HG03097 (cell line): ENCODE measurements around the gene R3HDM2.
A peak's percentile ranks its signal among the peaks of the same experiment; 100 is the strongest.

Experiments
- ATAC-seq: cut with Tn5 transposase; IDR thresholded peaks from one replicate; pipeline ENCODE4 v1.9.1; 2021; ENCODE audit not compliant: unreplicated experiment, low FRiP score

The R3HDM2 gene

DNA sequence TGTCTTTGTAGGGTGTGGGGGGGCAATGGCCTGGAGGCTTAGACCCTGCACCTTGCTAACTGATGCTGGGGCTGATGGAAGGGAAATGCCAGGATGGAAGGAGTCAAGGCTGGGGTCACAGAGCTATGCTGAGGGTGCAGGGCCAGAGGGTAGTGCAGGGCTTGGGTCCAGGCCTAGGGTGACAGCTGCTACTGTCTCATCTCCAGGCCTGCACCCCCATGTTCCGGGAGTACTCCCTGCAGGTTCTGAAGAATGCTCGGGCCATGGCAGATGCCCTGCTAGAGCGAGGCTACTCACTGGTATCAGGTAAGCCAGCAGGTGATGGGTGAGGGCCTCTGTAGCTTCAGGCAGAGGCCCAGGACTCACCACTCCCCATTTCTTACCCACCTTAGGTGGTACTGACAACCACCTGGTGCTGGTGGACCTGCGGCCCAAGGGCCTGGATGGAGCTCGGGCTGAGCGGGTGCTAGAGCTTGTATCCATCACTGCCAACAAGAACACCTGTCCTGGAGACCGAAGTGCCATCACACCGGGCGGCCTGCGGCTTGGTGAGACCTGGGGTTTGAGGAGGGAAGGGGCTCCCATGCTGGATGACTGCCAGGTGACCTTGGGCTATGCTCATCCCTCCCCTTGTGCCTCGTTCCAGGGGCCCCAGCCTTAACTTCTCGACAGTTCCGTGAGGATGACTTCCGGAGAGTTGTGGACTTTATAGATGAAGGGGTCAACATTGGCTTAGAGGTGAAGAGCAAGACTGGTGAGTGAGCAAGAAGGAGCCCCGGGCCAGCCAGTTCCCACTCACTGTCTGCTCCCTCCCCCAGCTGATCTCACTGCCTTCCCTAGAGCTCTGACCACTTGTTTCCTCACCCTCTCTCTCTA, 197.2 kb downstream of the R3HDM2 start:
- ATAC-seq = no peak

DNA sequence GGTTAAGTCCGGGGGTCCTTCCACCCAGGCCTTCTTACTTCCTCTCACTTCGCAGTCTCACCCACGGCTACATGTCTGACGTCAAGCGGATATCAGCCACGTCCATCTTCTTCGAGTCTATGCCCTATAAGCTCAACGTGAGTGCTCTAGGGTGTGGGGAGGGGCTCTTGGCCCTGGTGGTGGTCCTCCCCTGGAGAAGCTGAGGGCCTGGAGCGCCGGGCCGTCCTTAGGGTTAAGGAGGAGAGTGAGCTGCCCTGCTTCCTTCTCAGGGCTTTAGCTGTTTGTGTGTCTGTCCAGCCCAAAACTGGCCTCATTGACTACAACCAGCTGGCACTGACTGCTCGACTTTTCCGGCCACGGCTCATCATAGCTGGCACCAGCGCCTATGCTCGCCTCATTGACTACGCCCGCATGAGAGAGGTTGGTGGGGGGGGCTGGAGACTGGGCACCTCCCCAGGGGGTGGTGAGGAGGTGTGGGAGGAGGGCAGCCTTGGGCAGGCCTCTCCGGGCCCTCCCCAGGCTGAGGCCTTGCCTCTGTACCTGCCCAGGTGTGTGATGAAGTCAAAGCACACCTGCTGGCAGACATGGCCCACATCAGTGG, 198.6 kb downstream of the R3HDM2 start:
- ATAC-seq = no peak

DNA sequence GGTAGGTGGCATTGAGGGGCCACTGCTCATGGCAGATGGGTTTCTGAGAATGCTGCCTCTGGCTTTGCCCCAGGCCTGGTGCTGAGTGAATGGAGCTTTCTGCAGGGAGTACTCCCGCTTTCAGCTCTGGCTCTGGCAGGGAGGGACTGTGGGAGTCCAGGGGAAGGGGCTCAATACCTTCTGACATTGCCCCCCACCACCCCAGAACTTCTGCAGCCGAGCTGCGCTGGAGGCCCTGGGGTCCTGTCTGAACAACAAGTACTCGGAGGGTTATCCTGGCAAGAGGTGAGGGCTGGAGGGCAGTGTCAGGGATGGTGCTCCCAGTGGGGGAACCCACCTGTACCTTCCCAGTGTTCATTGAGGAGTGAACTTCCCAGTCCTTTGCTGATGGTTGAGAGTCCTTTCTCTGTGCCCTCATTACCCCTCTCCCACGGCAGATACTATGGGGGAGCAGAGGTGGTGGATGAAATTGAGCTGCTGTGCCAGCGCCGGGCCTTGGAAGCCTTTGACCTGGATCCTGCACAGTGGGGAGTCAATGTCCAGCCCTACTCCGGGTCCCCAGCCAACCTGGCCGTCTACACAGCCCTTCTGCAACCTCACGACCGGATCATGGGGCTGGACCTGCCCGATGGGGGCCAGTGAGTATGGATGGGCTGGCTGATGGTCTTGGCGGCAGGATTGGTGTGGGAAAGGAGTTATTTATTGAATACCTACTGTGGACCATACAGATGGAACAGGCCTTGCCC, 199.4 kb downstream of the R3HDM2 start:
- ATAC-seq = no peak

DNA sequence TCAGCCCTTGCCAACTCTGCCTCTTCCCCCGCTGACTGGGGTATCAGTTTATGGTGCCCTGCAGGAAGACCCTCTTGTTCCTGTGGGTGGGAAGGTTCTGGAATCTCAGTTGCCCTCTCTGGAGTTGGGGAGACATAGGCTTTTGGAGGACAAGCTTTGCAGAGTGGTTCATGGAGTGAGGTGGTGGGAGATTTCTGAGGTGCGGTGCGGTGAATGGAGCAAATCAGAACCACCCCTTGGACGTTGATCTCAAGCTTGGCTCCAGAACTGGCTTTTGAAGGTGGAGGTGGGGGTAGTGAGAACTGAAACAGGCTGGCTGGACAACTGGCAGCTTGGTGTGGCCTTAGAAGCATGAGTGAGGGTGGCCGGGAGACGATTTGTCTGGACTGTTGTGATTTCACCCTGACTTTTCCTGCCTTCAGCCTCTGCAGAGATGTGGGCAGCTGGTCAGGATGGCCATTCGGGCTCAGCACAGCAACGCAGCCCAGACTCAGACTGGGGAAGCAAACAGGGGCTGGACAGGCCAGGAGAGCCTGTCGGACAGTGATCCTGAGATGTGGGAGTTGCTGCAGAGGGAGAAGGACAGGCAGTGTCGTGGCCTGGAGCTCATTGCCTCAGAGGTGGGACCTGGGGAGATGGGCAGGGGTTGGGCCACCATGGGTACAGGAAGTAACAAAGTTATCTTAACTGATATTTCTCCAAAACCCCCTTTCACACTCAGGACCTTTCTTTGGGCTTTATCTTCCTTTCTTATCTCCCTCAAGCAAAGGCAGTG, 200.3 kb downstream of the R3HDM2 start:
- ATAC-seq = no peak

DNA sequence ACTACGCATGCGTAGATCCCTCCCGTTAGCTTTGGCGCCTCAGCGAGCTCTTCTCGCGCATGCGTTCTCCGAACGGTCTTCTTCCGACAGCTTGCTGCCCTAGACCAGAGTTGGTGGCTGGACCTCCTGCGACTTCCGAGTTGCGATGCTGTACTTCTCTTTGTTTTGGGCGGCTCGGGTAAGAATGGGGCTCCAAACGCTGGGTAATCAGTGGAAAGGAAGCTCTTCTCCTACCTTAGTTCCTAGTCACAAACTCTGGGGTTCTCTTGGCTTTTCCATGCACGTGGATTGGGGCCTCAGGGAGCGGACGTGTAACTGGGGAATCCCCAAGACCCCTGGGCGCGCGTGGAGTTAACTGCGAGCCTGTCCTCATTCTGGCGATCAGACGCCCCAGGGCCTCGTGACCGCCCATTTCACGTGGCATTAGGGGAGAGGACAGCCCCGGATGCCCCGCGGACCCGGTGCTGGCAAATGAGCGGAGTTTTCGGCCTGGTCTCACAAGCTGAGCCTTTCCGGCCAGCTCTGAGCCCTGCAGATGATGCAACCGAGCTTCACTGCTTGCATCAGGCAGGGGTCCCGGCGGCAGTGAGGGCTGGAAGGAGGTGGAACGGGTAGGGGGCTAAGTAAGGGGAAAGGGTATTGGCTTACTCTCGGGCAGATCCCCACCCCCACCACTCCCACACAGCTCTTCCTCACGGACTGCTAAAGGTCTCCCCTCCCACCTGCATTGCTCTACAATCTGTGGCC, 201.0 kb downstream of the R3HDM2 start, which contains the start of gene SHMT2:
TSS of gene SHMT2 (plus strand) at position 78 of the 747 bp plus-strand sequence. CDS start at position 146, 68 bp downstream.
- peak; percentile 51 for ATAC-seq

DNA sequence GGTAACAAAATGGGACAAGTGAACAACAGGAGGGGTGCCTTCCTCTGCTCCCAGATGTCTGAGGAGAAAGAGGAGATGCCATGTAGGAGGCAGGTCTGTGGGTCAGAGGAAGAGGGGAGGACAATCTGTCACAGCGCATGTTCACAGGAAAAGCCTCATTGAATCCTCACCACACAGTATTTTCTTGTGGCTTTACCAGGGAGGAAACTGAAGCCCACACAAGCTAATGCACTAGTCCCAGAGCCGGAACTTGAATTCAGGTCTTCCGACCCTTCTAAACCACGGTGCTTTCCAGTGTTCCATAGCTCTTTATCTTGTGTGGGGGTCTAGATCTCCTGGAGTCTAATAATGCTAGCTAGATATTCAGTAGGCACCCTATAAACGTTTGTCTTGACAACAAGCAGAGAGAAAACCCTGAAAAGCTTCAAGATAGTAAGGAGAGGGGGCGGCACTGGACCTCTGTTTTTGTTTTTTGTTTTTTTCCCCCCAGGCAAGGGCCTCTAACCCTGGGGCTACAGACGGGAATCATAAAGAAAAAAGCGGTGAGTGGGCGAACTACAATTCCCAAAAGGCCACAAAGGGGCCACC, 201.7 kb downstream of the R3HDM2 start:
- ATAC-seq = peak; percentile 14

DNA sequence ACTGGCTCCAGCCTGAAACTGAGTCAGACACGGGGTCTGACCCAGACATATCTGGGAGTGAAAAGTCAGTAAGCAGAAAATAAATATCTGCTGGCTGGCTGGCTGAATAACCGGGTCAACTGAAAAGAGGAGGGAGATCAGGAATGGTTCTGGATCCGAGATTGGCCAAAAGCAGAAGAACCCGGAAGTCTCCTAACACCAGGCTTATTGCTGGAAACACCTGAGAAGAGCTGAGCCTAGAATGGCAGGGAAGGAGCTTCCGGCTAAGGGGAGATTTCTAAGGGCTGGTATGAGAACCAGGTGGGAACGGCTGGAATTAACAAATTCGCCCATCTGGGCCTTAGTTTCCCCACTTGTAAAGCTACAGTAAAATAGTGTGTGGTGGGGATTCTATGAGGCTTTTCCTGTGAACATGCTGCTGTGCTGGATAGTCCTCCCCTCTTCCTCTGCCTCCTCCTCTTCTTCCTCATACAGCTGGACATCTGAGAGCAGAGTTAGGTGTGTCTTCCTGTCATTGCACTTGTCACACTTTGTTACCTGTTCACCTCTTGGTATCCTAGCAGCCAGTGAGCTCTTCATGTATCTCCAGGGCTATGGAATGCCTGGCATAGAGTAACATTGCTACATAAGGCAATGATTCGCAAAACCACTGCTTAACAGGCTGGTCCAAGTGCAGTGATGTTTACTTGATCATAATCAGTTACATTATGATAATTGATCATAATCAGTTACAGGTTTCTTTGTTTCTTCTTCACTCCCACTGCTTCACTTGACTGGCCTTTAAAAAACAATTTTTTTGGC, 203.3 kb downstream of the R3HDM2 start:
- no peak for ATAC-seq

DNA sequence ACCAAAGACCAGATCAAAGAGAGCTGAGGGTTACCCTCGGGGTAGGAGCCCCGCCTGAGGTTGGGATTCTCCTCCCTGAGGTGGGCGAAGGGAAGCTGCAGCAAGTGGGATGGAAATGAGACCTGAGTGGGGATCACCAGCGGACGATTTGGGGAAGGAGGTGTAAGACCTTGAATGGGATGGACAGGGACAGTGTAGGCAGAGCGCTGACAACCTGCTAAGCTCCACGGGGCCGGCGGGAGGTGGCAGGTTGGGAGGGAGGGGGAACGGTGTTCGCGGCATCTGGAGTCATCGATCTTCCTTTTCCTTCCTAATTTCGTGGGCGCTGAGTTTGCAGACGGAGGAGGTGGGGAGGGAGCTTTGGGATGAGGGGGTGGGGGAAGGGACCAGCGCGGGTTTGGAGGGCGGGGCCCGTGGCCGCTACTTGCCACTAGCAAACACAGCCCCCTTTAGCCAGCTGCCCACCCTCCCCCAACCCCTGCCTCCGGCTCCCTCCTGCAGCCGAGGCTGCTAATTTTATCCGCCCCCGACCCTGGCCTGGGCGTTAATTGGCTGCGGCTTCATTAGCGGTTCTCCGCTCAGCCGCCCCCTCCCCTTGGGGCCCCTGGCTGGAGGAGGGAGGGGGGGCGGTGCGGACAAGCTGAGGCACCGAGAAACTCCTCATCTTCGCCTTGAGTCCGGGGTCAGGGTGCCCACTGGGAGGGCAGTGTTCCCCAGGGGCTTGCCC, 204.1 kb downstream of the R3HDM2 start:
- ATAC-seq = no peak

DNA sequence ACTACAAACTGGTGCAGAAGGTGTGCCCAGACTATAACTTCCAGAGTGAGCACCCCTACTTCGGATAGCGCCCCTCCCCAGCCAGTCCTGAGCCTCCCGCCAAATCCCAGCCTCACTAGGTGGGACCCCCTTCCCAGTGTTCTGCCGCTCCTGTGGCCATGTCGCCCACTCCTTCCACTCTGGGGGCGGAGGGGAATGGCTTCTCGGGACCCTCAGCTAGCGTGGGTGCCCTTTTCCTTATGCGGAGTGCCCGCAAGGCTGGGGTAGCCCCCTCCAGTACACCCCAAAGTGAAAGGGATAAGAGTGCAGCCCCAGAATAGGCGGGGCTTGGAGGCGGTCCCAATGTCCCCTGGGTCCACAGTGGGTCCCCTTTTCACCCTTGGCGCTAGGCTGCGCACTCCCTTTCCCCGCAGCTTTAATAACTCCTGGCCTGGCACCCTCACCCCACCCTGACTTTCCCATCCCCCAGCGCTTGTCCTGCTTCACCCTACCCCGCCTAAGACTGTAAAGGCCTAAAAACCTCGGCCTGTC, 205.1 kb downstream of the R3HDM2 start:
- no peak for ATAC-seq

DNA sequence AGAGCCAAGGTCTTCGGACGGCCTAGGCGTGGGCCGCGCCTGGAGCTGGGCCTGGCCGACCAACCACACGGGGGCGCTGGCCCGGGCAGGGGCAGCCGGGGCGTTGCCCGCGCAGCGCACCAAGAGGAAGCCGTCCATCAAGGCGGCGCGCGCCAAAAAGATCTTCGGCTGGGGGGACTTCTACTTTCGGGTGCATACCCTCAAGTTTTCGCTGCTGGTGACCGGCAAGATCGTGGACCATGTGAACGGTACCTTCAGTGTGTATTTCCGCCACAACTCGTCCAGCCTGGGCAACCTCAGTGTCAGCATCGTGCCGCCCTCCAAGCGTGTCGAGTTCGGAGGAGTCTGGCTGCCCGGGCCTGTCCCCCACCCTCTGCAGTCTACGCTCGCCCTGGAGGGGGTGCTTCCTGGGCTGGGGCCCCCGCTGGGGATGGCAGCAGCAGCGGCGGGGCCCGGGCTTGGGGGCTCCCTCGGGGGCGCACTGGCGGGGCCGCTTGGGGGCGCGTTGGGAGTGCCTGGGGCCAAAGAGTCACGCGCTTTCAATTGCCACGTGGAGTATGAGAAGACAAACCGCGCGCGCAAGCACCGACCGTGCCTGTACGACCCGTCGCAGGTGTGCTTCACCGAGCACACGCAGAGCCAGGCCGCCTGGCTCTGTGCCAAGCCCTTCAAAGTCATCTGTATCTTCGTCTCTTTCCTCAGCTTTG, 205.7 kb downstream of the R3HDM2 start:
- no peak for ATAC-seq

DNA sequence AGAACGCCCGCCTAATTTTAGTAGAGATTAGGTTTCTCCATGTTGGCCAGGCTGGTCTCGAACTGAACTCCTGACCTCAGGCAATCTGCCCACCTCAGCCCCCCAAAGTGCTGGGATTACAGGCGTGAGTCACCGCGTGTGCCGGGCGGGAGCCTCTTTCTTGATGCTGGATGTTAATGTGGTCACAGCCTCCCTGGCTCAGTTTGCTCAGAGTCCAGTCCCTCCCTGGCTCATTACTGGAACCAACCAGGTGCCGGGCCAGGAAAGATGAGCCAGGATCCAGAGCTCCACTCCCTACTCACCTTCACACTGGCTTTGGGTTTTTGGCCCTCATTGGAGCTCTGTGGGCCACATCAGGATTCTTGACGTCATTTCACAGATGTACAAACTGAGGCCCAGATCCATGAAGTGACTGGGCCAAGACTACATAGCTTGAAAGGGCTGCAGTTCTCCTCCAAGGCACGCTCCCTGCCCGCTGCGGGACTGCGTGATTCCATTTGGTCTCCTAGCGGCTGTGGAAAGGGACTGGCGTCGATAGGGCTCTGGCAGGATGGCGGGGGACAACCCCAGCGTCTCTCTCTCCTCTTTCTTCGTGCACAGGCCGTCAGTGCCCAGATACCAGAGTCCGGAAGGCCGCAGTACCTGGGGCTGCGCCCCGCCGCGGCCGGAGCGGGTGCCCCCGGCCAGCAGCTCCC, 206.4 kb downstream of the R3HDM2 start:
- no peak for ATAC-seq

DNA sequence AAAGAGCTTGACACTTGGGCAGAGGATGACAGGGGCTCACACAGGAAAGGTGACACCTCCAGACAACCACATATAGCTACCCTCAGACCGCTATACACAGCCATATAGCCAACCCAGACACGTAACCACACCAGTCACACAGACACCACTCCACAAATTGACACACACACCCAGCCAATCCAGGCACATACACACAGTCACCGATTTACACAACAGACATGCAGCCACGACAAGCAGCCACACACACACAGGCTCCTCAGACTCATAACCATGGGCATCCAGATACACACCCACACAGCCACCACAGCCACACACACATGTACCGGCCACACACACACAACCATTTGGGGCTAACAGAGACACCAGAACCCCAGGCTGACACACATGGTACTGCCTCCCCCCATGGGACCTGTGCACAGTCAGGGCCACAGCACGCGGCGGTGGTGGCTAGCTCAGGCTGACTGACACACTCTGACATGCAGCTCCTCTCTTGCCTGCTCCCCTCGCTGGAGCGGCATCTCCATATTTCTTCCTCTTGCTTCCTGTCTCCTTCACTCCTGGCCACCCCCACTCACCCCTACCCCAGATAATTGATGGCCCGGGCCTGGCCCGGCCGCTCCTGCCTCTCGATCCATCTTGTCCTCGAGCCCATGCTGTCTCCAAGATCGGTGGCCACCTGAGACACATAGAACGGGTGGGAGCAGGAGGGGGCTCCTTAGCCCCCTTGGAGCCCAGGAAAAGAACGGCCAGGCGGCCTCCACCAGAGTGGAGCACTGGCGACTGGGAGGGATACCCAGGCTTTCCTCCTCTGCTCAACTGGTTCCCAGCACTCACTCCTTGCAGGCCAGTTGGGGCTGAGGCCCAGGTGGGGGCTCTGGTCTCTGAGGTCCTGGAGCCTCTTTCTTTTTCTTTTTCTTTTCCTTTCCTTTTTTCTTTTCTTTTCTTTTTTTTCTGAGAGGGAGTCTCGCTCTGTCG, 207.4 kb downstream of the R3HDM2 start:
- no peak for ATAC-seq

DNA sequence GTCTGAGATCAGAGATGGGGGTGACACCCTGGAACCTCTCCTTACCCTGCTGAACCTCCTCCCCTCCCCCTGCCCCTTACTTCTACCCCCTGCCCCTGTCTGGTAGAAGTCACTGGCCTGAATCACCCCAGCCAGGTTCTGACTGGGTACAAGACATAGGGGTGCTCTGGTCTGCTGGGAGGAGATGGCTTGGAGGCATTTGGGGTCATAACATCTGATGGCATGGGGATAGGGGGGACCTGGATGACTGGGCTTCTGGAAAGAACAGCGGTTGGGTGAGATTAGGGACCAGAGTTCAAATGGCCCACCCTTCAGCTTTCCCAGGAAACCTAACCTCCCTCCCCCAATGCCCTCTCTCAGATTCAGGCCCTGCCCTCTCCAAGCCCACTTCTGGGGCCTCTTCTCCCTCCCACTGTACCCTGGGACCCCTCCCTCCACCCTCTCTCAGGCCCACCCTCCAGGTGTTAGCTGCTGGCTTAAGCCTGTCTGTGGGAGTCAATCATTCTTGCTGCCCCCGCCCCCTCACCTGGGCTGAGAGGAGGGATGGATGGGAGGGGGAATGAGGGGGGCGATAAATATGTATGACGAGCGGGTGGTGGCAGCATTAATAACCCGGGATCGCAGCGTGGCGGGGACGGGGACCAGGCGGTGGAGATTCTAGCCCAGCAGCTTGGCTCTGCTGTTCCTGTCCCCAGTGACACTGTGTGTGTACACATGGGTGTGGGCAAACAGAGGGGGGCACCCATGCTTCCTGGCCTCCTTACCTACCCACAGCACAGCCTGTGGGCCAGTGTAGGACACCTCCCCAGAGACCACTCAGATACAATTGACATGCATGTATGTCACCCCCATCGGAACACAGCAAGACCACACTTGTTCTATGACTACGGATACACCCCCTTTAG, 208.3 kb downstream of the R3HDM2 start:
- ATAC-seq = no peak

DNA sequence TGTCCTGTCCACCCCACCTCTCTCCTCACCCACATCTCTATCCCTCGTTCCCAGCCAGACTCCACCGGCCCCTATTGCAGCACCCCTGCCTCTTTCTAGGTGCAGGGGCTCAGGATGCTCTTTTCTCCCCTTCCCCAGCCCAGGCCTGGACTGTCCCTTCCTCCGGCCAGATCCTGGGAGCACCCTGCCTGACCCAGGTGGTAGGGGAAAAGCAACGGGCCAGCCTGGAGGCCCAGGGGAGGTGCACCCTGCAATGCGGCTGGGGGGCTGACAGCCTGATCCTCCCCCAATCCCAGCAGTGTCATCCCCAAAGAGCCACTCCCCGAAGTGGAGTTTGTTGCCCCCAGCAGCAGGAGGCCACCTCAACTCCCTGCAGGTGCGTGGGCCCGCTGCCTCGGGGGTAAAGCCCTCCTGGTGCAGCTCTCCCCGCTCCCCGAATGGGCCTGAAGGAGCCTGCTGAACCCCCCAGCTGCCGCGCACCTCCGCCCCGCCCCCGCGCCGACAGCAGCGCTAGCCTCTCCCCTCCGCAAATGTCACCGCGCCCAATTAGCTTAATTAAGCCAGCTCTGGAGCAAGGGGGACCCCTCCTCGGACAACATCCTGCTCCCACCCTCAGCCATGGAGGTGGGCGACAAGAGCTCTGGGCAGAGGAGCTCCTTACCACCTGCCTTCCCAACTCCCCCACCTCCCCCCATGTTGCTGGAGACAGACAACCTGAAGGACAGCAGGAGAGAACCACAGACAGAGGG, 209.5 kb downstream of the R3HDM2 start:
- no peak for ATAC-seq
